Skeletal muscle tissue (tissue), 4 donors: ENCODE data around the gene FOXL3. TPM values are rescaled to one million over a fixed set of nuclear protein-coding genes. Genes with fewer than 3 reads are reported as not detected.

Experiments used
- H3K27ac ChIP-seq: one replicate; pipeline ENCODE4 v1.7.0; 2013; ENCODE audit warnings: mild to moderate bottlenecking, low read depth, low read length, inconsistent platforms
- H3K27me3 ChIP-seq, 3 donors: one replicate each; pipeline ENCODE4 v1.7.0; 2013; ENCODE audit warnings: low read length in 3 of 3; ENCODE audit not compliant: control insufficient read depth in 3 of 3, insufficient read depth in 3 of 3
- H3K36me3 ChIP-seq, 3 donors: one replicate each; pipeline ENCODE4 v1.7.0; 2013; ENCODE audit warnings: low read length in 3 of 3; ENCODE audit not compliant: control insufficient read depth in 3 of 3, insufficient read depth in 3 of 3
- H3K4me1 ChIP-seq, 3 donors: one replicate each; pipeline ENCODE4 v1.7.0; 2013; ENCODE audit warnings: low read length in 3 of 3, mild to moderate bottlenecking in 3 of 3; ENCODE audit not compliant: control insufficient read depth in 3 of 3, insufficient read depth in 3 of 3
- H3K4me3 ChIP-seq, 3 donors: one replicate each; pipeline ENCODE4 v1.7.0; 2013; ENCODE audit warnings: low read length in 3 of 3
- H3K9ac ChIP-seq, 3 donors: one replicate each; pipeline ENCODE4 v1.7.0; 2013; ENCODE audit warnings: low read length in 3 of 3, mild to moderate bottlenecking in 3 of 3, moderate library complexity in 2 of 3, low read depth in 1 of 3
- H3K9me3 ChIP-seq, 3 donors: one replicate each; pipeline ENCODE4 v1.7.0; 2013; ENCODE audit warnings: low read length in 3 of 3; ENCODE audit not compliant: control insufficient read depth in 3 of 3
- total RNA-seq: library from RNA; depleted of rRNA; stranded (reverse); fragments of >200 nt; gene quantifications from one replicate; pipeline ENCODE4 v1.2.3, GENCODE V29; 2014
- donor health status: Osteomylitis.

FOXL3 gene
- total RNA-seq, 1 donor from 2014 or later, result not detected

GRCh38 chr7:326809-327232 is 36.9 kb downstream of the FOXL3 start:
- H3K4me3 ChIP-seq, result no peak overlapping the region
- H3K4me1 ChIP-seq, result peaks cover 0 to 5% (median 0%) of the 10 kb centered on the region in 3 donors
- H3K27ac ChIP-seq, result no peak overlapping the region
- no peaks in the 10 kb centered on the region for H3K36me3 ChIP-seq
- H3K9ac ChIP-seq, result no peak overlapping the region
- peaks cover 0 to 7% (median 5%) of the 10 kb centered on the region in 3 donors for H3K9me3 ChIP-seq
- peaks cover 5 to 12% (median 10%) of the 10 kb centered on the region in 3 donors for H3K27me3 ChIP-seq

GRCh38 chr7:327233-327931 is 37.4 kb downstream of the FOXL3 start:
- Histone ChIP-seq H3K4me1 (peaks cover 0 to 2% (median 0%) of the 10 kb centered on the region in 3 donors), H3K9ac (no peak overlapping the region), H3K4me3 (no peak overlapping the region), H3K27ac (no peak overlapping the region), H3K36me3 (no peaks in the 10 kb centered on the region), H3K27me3 (peaks cover 5 to 12% (median 10%) of the 10 kb centered on the region in 3 donors), H3K9me3 (peaks cover 0 to 7% (median 5%) of the 10 kb centered on the region in 3 donors)

- Histone ChIP-seq H3K4me3 (no peak overlapping the region), H3K4me1 (peaks cover 4 to 6% (median 6%) of the 10 kb centered on the region in 3 donors), H3K9me3 (peaks cover 0 to 7% (median 5%) of the 10 kb centered on the region in 3 donors), H3K9ac (no peak overlapping the region), H3K27me3 (peaks cover 5 to 12% (median 10%) of the 10 kb centered on the region in 3 donors), H3K36me3 (no peaks in the 10 kb centered on the region), H3K27ac (no peak overlapping the region)
Measured at GRCh38 chr7:327991-328702, 38.2 kb downstream of the FOXL3 start.

- peaks cover 5 to 12% (median 10%) of the 10 kb centered on the region in 3 donors for H3K27me3 ChIP-seq
- peaks cover 4 to 12% (median 11%) of the 10 kb centered on the region in 3 donors for H3K4me1 ChIP-seq
Measured at GRCh38 chr7:329691-330281, 39.8 kb downstream of the FOXL3 start.

GRCh38 chr7:330511-331230 is 40.7 kb downstream of the FOXL3 start:
- Histone ChIP-seq H3K9ac (no peak overlapping the region), H3K27me3 (peaks cover 5 to 12% (median 10%) of the 10 kb centered on the region in 3 donors)

More at GRCh38 chr7:329691-330281, 39.8 kb downstream of the FOXL3 start:
- H3K36me3 ChIP-seq, result no peaks in the 10 kb centered on the region
- H3K4me3 ChIP-seq, result no peak overlapping the region
- no peak overlapping the region for H3K27ac ChIP-seq
- H3K9me3 ChIP-seq, result peaks cover 0 to 7% (median 5%) of the 10 kb centered on the region in 3 donors
- H3K9ac ChIP-seq, result no peak overlapping the region

GRCh38 chr7:332020-332517 is 42.1 kb downstream of the FOXL3 start:
- no peaks in the 10 kb centered on the region for H3K36me3 ChIP-seq
- H3K9ac ChIP-seq, result no peak overlapping the region
- no peak overlapping the region for H3K4me3 ChIP-seq
- no peak overlapping the region for H3K27ac ChIP-seq
- no peaks in the 10 kb centered on the region for H3K9me3 ChIP-seq
- peaks cover 4 to 12% (median 11%) of the 10 kb centered on the region in 3 donors for H3K4me1 ChIP-seq
- peaks cover 5 to 9% (median 6%) of the 10 kb centered on the region in 3 donors for H3K27me3 ChIP-seq

More at GRCh38 chr7:330511-331230, 40.7 kb downstream of the FOXL3 start:
- Histone ChIP-seq H3K27ac (no peak overlapping the region), H3K9me3 (peaks cover 0 to 5% (median 4%) of the 10 kb centered on the region in 3 donors), H3K4me1 (peaks cover 4 to 12% (median 11%) of the 10 kb centered on the region in 3 donors), H3K4me3 (no peak overlapping the region), H3K36me3 (no peaks in the 10 kb centered on the region)

- no peak overlapping the region for H3K27ac ChIP-seq
- no peaks in the 10 kb centered on the region for H3K36me3 ChIP-seq
- peaks cover 4 to 6% (median 5%) of the 10 kb centered on the region in 3 donors for H3K27me3 ChIP-seq
- H3K4me3 ChIP-seq, result peak overlapping the region in 2 of 3 donors; percentile 45 to 49
- H3K9me3 ChIP-seq, result no peaks in the 10 kb centered on the region
- H3K4me1 ChIP-seq, result peaks cover 4 to 12% (median 11%) of the 10 kb centered on the region in 3 donors
- peak overlapping the region in 2 of 3 donors; percentile 33 to 45 for H3K9ac ChIP-seq
Measured at GRCh38 chr7:332646-333392, 42.8 kb downstream of the FOXL3 start.

GRCh38 chr7:333393-333764 is 43.4 kb downstream of the FOXL3 start:
- H3K27ac ChIP-seq, result no peak overlapping the region
- no peaks in the 10 kb centered on the region for H3K9me3 ChIP-seq
- H3K9ac ChIP-seq, result peak overlapping the region in 1 of 3 donors; percentile 33
- H3K4me3 ChIP-seq, result peak overlapping the region in 1 of 3 donors; percentile 13
- H3K27me3 ChIP-seq, result peaks cover 2 to 5% (median 4%) of the 10 kb centered on the region in 3 donors
- H3K4me1 ChIP-seq, result peaks cover 4 to 12% (median 11%) of the 10 kb centered on the region in 3 donors
- no peaks in the 10 kb centered on the region for H3K36me3 ChIP-seq
